Measurements from ENCODE around the gene CUEDC2.

CUEDC2 gene

GRCh38 chr10:102376901-102377300 is 55.5 kb downstream of the CUEDC2 start:
- TF ChIP-seq, protein P1, sequence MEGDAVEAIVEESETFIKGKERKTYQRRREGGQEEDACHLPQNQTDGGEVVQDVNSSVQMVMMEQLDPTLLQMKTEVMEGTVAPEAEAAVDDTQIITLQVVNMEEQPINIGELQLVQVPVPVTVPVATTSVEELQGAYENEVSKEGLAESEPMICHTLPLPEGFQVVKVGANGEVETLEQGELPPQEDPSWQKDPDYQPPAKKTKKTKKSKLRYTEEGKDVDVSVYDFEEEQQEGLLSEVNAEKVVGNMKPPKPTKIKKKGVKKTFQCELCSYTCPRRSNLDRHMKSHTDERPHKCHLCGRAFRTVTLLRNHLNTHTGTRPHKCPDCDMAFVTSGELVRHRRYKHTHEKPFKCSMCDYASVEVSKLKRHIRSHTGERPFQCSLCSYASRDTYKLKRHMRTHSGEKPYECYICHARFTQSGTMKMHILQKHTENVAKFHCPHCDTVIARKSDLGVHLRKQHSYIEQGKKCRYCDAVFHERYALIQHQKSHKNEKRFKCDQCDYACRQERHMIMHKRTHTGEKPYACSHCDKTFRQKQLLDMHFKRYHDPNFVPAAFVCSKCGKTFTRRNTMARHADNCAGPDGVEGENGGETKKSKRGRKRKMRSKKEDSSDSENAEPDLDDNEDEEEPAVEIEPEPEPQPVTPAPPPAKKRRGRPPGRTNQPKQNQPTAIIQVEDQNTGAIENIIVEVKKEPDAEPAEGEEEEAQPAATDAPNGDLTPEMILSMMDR (IDR thresholded peaks at IDR 0.05; ENCODE audit: low read length, missing control alignments) = no peak
- DNase-seq (ENCODE audit: low read depth) = no peak
- no peak overlapping the region for H3K4me3 ChIP-seq (replicated peaks; ENCODE audit: low read depth, low read length)

- no peak overlapping the region for H3K4me3 ChIP-seq (replicated peaks; ENCODE audit: low read depth, low read length)
- TF ChIP-seq, protein P1 (IDR thresholded peaks at IDR 0.05; ENCODE audit: low read length, missing control alignments) = no peak
- no peak for DNase-seq (ENCODE audit: low read depth)
These were observed 56.5 kb downstream of the CUEDC2 start for GRCh38 chr10:102375867-102376266.

- DNase-seq (ENCODE audit: low read depth) = peak; percentile 7
- H3K4me3 ChIP-seq (replicated peaks; ENCODE audit: low read depth, low read length) = no peak overlapping the region
- TF ChIP-seq, protein P1 (IDR thresholded peaks at IDR 0.05; ENCODE audit: low read length, missing control alignments) = peak; percentile 10
These were observed 57.1 kb downstream of the CUEDC2 start for GRCh38 chr10:102375250-102375649.

All from fibroblast of pulmonary artery (primary cell).